22Rv1 (cell line): ENCODE measurements around the gene IQSEC1.

ENCODE experiments used
- CTCF ChIP-seq: fragments of 450-650 bp; IDR thresholded peaks from 2 replicates; pipeline ENCODE4 v1.5.1; 2017; ENCODE audit warnings: mild to moderate bottlenecking
- ZFX ChIP-seq: fragments of 450-650 bp; IDR thresholded peaks from 2 replicates; pipeline ENCODE4 v1.6.1; 2017; ENCODE audit warnings: antibody characterized with exemption, borderline replicate concordance

- no peak for TF ChIP-seq CTCF
- no peak for TF ChIP-seq ZFX
Observed at GRCh38 chr3:12908136-12908730, 165.0 kb downstream of the IQSEC1 start.
